ENCODE data around the gene TMEM62. TPM values are rescaled to one million over a fixed set of nuclear protein-coding genes. Genes with fewer than 3 reads are reported as not detected.

TMEM62 gene
- total and polyA plus RNA-seq, 10 of the 15 experiments (the other 5 are each of a cell fraction or from before 2014, with no cell fraction given): 7.0 to 26.8 (median 14.9) TPM

GRCh38 chr15:43150191-43150929, 17.0 kb downstream of the TMEM62 start (continued):
- TF ChIP-seq ZBTB33 (IDR thresholded peaks at IDR 0.05): no peak
- no peak for TF ChIP-seq STAT1 (conservative IDR thresholded peaks at IDR 0.05)
- TF ChIP-seq SMC3 (IDR thresholded peaks at IDR 0.05; ENCODE audit: borderline replicate concordance, low read length): no peak

- Histone ChIP-seq H2AFZ (ENCODE audit: control insufficient read depth, low read depth, low read length) (no peak overlapping the region), H3K9ac (ENCODE audit: control insufficient read depth, insufficient read depth, low read length) (no peak overlapping the region), H3K36me3 (ENCODE audit: control insufficient read depth in 2 of 2, insufficient read depth in 2 of 2, low read length in 1 of 2) (peaks cover 0 to 10% of the 10 kb centered on the region in 2 experiments; a peak in 2 of 4 replicates), H3K27me3 (replicated peaks in 1 of 2; ENCODE audit: control insufficient read depth in 2 of 2, insufficient read depth in 2 of 2, low read length in 1 of 2) (no peaks in the 10 kb centered on the region), H3K27ac (ENCODE audit: control insufficient read depth, insufficient read depth) (no peak overlapping the region), H3K79me2 (ENCODE audit: control insufficient read depth, insufficient read depth, low read length) (no peaks in the 10 kb centered on the region), H3K9me3 (replicated peaks; ENCODE audit: control insufficient read depth, insufficient read depth, low read length) (no peaks in the 10 kb centered on the region), H3K4me1 (ENCODE audit: control insufficient read depth, insufficient read depth, low read length) (no peaks in the 10 kb centered on the region), H3K4me3 (no peak overlapping the region), H3K4me2 (ENCODE audit: control insufficient read depth, insufficient read depth) (no peak overlapping the region), H4K20me1 (ENCODE audit: control insufficient read depth, insufficient read depth) (no peaks in the 10 kb centered on the region)
- BruUV-seq (replicated peaks): no TSS peak
- ChIA-PET CTCF (interaction anchor here (0.8 to 1.1 kb wide), 2 partner anchors 44 to 52 kb away, joined by 3 read pairs; no protein-coding TSS in a partner anchor), RAD21 (ENCODE audit: unreplicated experiment) (interaction anchor here (0.9 kb wide), 1 partner anchor 54 kb away, joined by 3 read pairs; no protein-coding TSS in a partner anchor), SMC1A (ENCODE audit: uncharacterized antibody, unreplicated experiment) (interaction anchor here (1.2 kb wide), 1 partner anchor 48 kb away, joined by 3 read pairs; no protein-coding TSS in a partner anchor), POLR2A (no interaction called here)
- ATAC-seq (no peak), FAIRE-seq (no peak), DNase-seq (ENCODE audit: low read depth, low spot score) (no peak)
- intact Hi-C loops (cut with micrococcal nuclease; ENCODE audit: unreplicated experiment) (no loop called here), in situ Hi-C loops (cut with MboI) (no loop called here)
- WGBS (ENCODE audit: insufficient coverage, insufficient replicate concordance, low lambda C conversion rate, missing lambda C conversion rate): 96% methylated on average over 2 of the region's 2 CpGs
- no peak for TF ChIP-seq USF1 (IDR thresholded peaks at IDR 0.05; ENCODE audit: borderline replicate concordance, extremely low read length, insufficient read depth, low read depth, low read length)
- TF ChIP-seq STAT3 (IDR thresholded peaks at IDR 0.05; ENCODE audit: low read depth, low read length): no peak
- TF ChIP-seq MLLT1 (IDR thresholded peaks at IDR 0.05): no peak
- TF ChIP-seq HDGF (IDR thresholded peaks at IDR 0.05): no peak
- TF ChIP-seq ZBTB33 (IDR thresholded peaks at IDR 0.05): no peak
- no peak for TF ChIP-seq SIN3A (IDR thresholded peaks at IDR 0.05; ENCODE audit: low read depth, low read length)
- TF ChIP-seq STAT1 (conservative IDR thresholded peaks at IDR 0.05): no peak
- no peak for TF ChIP-seq ZNF384 (IDR thresholded peaks at IDR 0.05; ENCODE audit: borderline replicate concordance, low read depth, low read length)
- TF ChIP-seq TCF7 (IDR thresholded peaks at IDR 0.05; ENCODE audit: borderline replicate concordance): no peak
- no peak for TF ChIP-seq JUNB (IDR thresholded peaks at IDR 0.05)
- TF ChIP-seq SUPT20H (IDR thresholded peaks at IDR 0.05; ENCODE audit: borderline replicate concordance, control insufficient read depth, low read depth, low read length): no peak
- TF ChIP-seq SPI1 (IDR thresholded peaks at IDR 0.05; ENCODE audit: borderline replicate concordance, insufficient read depth, low read depth, low read length): no peak
These were observed 18.3 kb downstream of the TMEM62 start for GRCh38 chr15:43151688-43152087.

All from GM12878 (cell line).